HUES48 (cell line): ENCODE measurements around the gene GALNT14.

Experiments
- H3K27ac ChIP-seq: one replicate; pipeline ENCODE4 v1.7.0; 2013; ENCODE audit warnings: low read depth, low read length, inconsistent platforms
- H3K27me3 ChIP-seq: 2 replicates; pipeline ENCODE4 v1.6.1; 2013; ENCODE audit warnings: mild to moderate bottlenecking, low read length; ENCODE audit not compliant: control insufficient read depth, insufficient read depth
- H3K36me3 ChIP-seq: 2 replicates; pipeline ENCODE4 v1.6.1; 2013; ENCODE audit warnings: low read length; ENCODE audit not compliant: control insufficient read depth, insufficient read depth
- H3K4me1 ChIP-seq: 2 replicates; pipeline ENCODE4 v1.6.1; 2013; ENCODE audit warnings: mild to moderate bottlenecking, low read length; ENCODE audit not compliant: control insufficient read depth, insufficient read depth
- H3K4me3 ChIP-seq: 2 replicates; pipeline ENCODE4 v1.5.1; 2013; ENCODE audit warnings: mild to moderate bottlenecking, low read depth, low read length
- H3K9ac ChIP-seq: 2 replicates; pipeline ENCODE4 v1.6.1; 2013; ENCODE audit warnings: mild to moderate bottlenecking, low read depth, low read length, moderate library complexity
- H3K9me3 ChIP-seq: 2 replicates; pipeline ENCODE4 v1.6.1; 2013; ENCODE audit warnings: low read length; ENCODE audit not compliant: control insufficient read depth, insufficient read depth

The GALNT14 gene

GRCh38 chr2:31011587-31011986 is 126.7 kb downstream of the GALNT14 start:
- Histone ChIP-seq H3K9ac (no peak overlapping the region), H3K4me1 (peaks cover 5% of the 10 kb centered on the region), H3K27ac (no peak overlapping the region)

GRCh38 chr2:31008561-31009114 is 129.6 kb downstream of the GALNT14 start:
- no peak overlapping the region for H3K9ac ChIP-seq
- peaks cover 5% of the 10 kb centered on the region for H3K4me1 ChIP-seq
- H3K4me3 ChIP-seq: no peak overlapping the region
- no peaks in the 10 kb centered on the region for H3K36me3 ChIP-seq
- no peak overlapping the region for H3K27ac ChIP-seq
- no peaks in the 10 kb centered on the region for H3K9me3 ChIP-seq
- no peaks in the 10 kb centered on the region for H3K27me3 ChIP-seq

More at GRCh38 chr2:31011587-31011986, 126.7 kb downstream of the GALNT14 start:
- Histone ChIP-seq H3K36me3 (no peaks in the 10 kb centered on the region), H3K27me3 (no peaks in the 10 kb centered on the region), H3K4me3 (no peak overlapping the region), H3K9me3 (no peaks in the 10 kb centered on the region)

DNA sequence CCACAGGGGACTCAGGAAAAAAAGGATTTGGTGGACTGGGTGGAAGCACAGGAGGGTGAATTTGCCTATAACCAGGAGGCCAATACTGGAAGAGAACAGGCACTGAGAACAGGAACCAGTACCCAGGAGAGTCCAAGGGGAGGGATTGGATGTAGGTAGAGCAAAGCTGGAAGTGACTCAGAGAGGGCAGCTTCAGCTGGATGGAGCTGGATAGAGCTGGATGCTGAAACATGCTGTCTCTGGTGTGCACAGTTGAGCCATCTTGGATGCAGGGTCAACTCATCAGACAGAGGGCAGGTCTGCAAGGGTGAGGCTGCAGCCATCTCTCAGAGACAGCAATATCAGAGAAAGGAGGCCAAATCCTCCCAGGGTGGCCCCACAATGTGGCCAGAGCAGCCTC is 134.0 kb downstream of the GALNT14 start:
- no peak overlapping the region for H3K4me3 ChIP-seq
- H3K36me3 ChIP-seq: no peaks in the 10 kb centered on the region
- H3K9ac ChIP-seq: no peak overlapping the region
- H3K27me3 ChIP-seq: no peaks in the 10 kb centered on the region
- H3K9me3 ChIP-seq: no peaks in the 10 kb centered on the region
- H3K4me1 ChIP-seq: no peaks in the 10 kb centered on the region
- H3K27ac ChIP-seq: no peak overlapping the region

- no peak overlapping the region for H3K9ac ChIP-seq
- no peaks in the 10 kb centered on the region for H3K9me3 ChIP-seq
- H3K27me3 ChIP-seq: no peaks in the 10 kb centered on the region
- no peak overlapping the region for H3K4me3 ChIP-seq
- H3K4me1 ChIP-seq: no peaks in the 10 kb centered on the region
- no peak overlapping the region for H3K27ac ChIP-seq
- no peaks in the 10 kb centered on the region for H3K36me3 ChIP-seq
These were observed 134.5 kb downstream of the GALNT14 start for GRCh38 chr2:31003749-31004148.

GRCh38 chr2:31002537-31003150 is 135.6 kb downstream of the GALNT14 start:
- Histone ChIP-seq H3K9ac (no peak overlapping the region), H3K9me3 (no peaks in the 10 kb centered on the region), H3K36me3 (no peaks in the 10 kb centered on the region), H3K4me1 (no peaks in the 10 kb centered on the region), H3K27ac (no peak overlapping the region), H3K27me3 (no peaks in the 10 kb centered on the region), H3K4me3 (no peak overlapping the region)

DNA sequence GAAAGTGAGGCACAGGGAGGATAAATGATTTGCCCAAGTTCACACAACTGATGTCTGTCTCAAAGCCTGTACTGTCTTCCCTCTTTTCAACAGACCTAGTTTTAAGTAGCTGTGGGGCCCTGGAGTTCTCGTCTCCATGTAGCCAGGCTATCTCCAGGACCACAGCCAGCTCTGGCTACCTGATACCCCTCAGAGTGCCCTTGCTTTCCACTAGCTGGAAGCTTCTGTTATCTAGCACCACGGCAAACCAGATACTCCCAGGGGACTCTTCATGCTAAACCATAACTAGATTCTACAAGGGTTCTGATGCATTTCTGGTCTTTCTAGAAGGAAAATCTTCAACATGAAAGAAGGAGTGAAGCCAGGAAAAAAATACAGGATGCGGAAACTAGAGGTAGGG is 137.3 kb downstream of the GALNT14 start:
- no peak overlapping the region for H3K27ac ChIP-seq
- no peaks in the 10 kb centered on the region for H3K9me3 ChIP-seq
- H3K27me3 ChIP-seq: no peaks in the 10 kb centered on the region
- no peaks in the 10 kb centered on the region for H3K36me3 ChIP-seq
- H3K4me1 ChIP-seq: no peaks in the 10 kb centered on the region
- no peak overlapping the region for H3K4me3 ChIP-seq
- no peak overlapping the region for H3K9ac ChIP-seq

DNA sequence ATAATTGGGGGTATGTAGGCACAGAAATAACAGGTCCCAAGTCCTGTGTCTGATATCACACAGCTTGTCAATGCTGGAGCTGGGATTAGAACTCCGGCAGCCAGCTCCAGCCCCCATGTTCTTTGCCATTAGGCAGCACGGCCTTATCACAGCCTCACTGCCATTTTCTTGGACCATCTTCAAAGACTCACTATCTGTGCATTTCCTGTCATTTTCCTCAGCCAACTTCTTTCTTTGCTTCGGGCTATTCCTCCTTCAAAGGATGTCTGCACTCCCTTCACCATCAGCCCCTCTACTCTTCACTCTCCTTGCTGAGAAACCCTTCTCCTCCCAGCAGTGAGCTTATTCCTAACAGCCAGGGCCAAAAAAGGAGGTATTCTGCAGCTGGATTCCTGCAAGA is 139.6 kb downstream of the GALNT14 start:
- Histone ChIP-seq H3K4me1 (no peaks in the 10 kb centered on the region), H3K4me3 (no peak overlapping the region), H3K27me3 (no peaks in the 10 kb centered on the region), H3K27ac (no peak overlapping the region), H3K9me3 (no peaks in the 10 kb centered on the region), H3K36me3 (no peaks in the 10 kb centered on the region), H3K9ac (no peak overlapping the region)

- Histone ChIP-seq H3K4me1 (no peaks in the 10 kb centered on the region), H3K9ac (no peak overlapping the region), H3K36me3 (no peaks in the 10 kb centered on the region), H3K27ac (no peak overlapping the region), H3K27me3 (no peaks in the 10 kb centered on the region), H3K4me3 (no peak overlapping the region), H3K9me3 (no peaks in the 10 kb centered on the region)
These were observed 140.3 kb downstream of the GALNT14 start for GRCh38 chr2:30997979-30998378.

DNA sequence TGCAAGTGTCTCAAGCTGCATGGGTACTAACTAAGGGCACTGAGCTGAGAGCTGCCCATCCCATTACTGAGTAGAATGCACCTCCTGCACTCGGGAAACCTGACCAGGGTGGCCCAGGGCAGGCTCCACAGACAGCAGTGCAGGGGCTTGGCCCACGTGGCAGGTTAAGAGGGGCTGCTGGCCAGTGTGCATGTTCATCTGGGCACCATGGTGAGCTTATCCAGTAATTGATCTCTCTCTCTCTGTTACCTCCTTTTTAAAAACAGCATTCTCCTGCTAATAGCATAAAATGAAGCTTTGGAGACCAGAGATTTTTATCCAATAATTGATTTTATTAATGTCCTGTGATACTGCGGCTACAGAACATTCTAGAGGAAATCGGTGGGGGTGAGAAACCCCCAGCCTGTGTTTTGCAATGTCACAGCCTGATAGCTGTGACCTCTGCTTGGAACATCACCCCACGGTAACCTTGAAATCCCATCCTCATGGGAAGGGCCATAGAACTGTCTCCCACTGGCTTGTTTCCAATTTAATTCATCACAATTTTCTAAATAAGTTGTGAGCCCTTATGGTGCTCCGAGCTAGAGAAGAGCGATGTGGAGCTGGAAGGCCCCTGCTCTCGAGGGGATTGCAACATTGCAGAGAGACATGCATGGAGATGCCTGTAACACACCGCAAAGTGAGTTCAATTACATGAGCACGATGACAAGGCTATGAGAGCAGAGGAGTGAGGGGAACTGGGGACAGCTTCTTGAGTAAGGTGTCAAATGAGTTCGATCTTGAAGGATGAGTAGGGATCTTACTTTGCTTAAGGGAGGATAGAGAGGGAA is 143.8 kb downstream of the GALNT14 start:
- Histone ChIP-seq H3K9me3 (no peaks in the 10 kb centered on the region), H3K27ac (no peak overlapping the region), H3K4me3 (no peak overlapping the region), H3K9ac (no peak overlapping the region), H3K27me3 (no peaks in the 10 kb centered on the region), H3K4me1 (peaks cover 5% of the 10 kb centered on the region; the same call in 1 of the 2 replicates), H3K36me3 (no peaks in the 10 kb centered on the region)

GRCh38 chr2:30992781-30993180 is 145.5 kb downstream of the GALNT14 start:
- H3K4me3 ChIP-seq: no peak overlapping the region
- no peak overlapping the region for H3K27ac ChIP-seq
- no peaks in the 10 kb centered on the region for H3K9me3 ChIP-seq
- no peak overlapping the region for H3K9ac ChIP-seq
- H3K4me1 ChIP-seq: peaks cover 5% of the 10 kb centered on the region; the same call in 1 of the 2 replicates
- no peaks in the 10 kb centered on the region for H3K36me3 ChIP-seq
- H3K27me3 ChIP-seq: no peaks in the 10 kb centered on the region

- no peak overlapping the region for H3K4me3 ChIP-seq
- peaks cover 5% of the 10 kb centered on the region; the same call in 1 of the 2 replicates for H3K4me1 ChIP-seq
- H3K9ac ChIP-seq: no peak overlapping the region
- no peak overlapping the region for H3K27ac ChIP-seq
- H3K36me3 ChIP-seq: no peaks in the 10 kb centered on the region
- no peaks in the 10 kb centered on the region for H3K27me3 ChIP-seq
- no peaks in the 10 kb centered on the region for H3K9me3 ChIP-seq
These were observed 147.6 kb downstream of the GALNT14 start for GRCh38 chr2:30990671-30991070.
